PC-3 (cell line): Measurements from ENCODE around the gene AKAP6. TPM values are rescaled to one million over a fixed set of nuclear protein-coding genes. Genes with fewer than 3 reads are reported as not detected.
A peak's percentile ranks its signal among the peaks of the same experiment; 100 is the strongest.

Experiments
- ATAC-seq: fragments of 200-7000 bp; cut with Tn5 transposase; 2 replicates; pipeline ENCODE4 v1.9.1; 2020; ENCODE audit warnings: mild to moderate bottlenecking, moderate library complexity
- BruUV-seq: library from RNA; stranded (reverse); fragments of 400-500 nt; replicated peaks from 2 replicates; lab custom pipeline; 2021; lab: Mats Ljungman, UMichigan
- CTCF ChIA-PET: fragments of 300-600 bp; sonication (Branson Sonifier 250); formaldehyde crosslinking; loops from one replicate; lab custom pipeline; 2022; ENCODE audit warnings: antibody characterized with exemption; lab: Charles Lee
- POLR2A ChIA-PET: fragments of 300-600 bp; sonication (Branson Sonifier 250); formaldehyde crosslinking; loops from one replicate; lab custom pipeline; 2022; ENCODE audit warnings: antibody characterized with exemption; ENCODE audit not compliant: unreplicated experiment; lab: Charles Lee
- DNase-seq: peaks from one replicate; pipeline ENCODE4 v3.0.0-alpha.2; 2015
- H2AFZ ChIP-seq: fragments of 300-600 bp; sonication (generic); 2 replicates; pipeline ENCODE4 v1.6.0; 2016; ENCODE audit warnings: antibody characterized with exemption, low read length
- H3F3A ChIP-seq: fragments of 300-600 bp; sonication (generic); one replicate; pipeline ENCODE4 v1.6.0; 2017; ENCODE audit warnings: antibody characterized with exemption, low read length, control low read depth, mild to moderate bottlenecking; ENCODE audit not compliant: unreplicated experiment
- H3K27ac ChIP-seq: fragments of 300-600 bp; sonication (generic); 2 replicates; pipeline ENCODE4 v1.5.1; 2016; ENCODE audit warnings: mild to moderate bottlenecking, low read length
- H3K27me3 ChIP-seq: fragments of 300-600 bp; sonication (generic); 2 replicates; pipeline ENCODE4 v1.6.1; 2016; ENCODE audit warnings: low read length, mixed read lengths
- H3K36me3 ChIP-seq: fragments of 300-600 bp; sonication (generic); 2 replicates; pipeline ENCODE4 v1.6.1; 2016; ENCODE audit warnings: low read depth, mixed run types, low read length, mixed read lengths
- H3K4me1 ChIP-seq: fragments of 300-600 bp; sonication (generic); 2 replicates; pipeline ENCODE4 v1.5.1; 2016; ENCODE audit warnings: low read length; ENCODE audit not compliant: insufficient read depth
- H3K4me2 ChIP-seq: fragments of 300-600 bp; sonication (generic); 2 replicates; pipeline ENCODE4 v1.6.0; 2016; ENCODE audit warnings: low read length
- H3K4me3 ChIP-seq: fragments of 300-600 bp; sonication (generic); 2 replicates; pipeline ENCODE4 v1.5.1; 2016; ENCODE audit warnings: mild to moderate bottlenecking, low read length, mixed read lengths
- H3K79me2 ChIP-seq: fragments of 300-600 bp; sonication (generic); 2 replicates; pipeline ENCODE4 v1.6.1; 2017; ENCODE audit warnings: low read length, mixed read lengths
- H3K9ac ChIP-seq: fragments of 300-600 bp; sonication (generic); 2 replicates; pipeline ENCODE4 v1.6.0; 2016; ENCODE audit warnings: mild to moderate bottlenecking, low read length
- H3K9me2 ChIP-seq: fragments of 300-600 bp; sonication (generic); replicated peaks from 2 replicates; pipeline ENCODE4 v1.6.1; 2016; ENCODE audit warnings: mixed run types, low read length, mixed read lengths
- H3K9me3 ChIP-seq: fragments of 300-600 bp; sonication (generic); 2 replicates; pipeline ENCODE4 v1.6.1; 2016; ENCODE audit warnings: low read length, mixed read lengths
- H4K20me1 ChIP-seq: fragments of 300-600 bp; sonication (generic); 2 replicates; pipeline ENCODE4 v1.6.1; 2016; ENCODE audit warnings: low read length, mixed read lengths
- CTCF ChIP-seq: fragments of 300-600 bp; sonication (generic); conservative IDR thresholded peaks from 2 replicates; pipeline ENCODE4 v1.5.1; 2017; ENCODE audit warnings: antibody characterized with exemption, low read depth, mild to moderate bottlenecking, low read length
- EZH2 ChIP-seq: fragments of 300-600 bp; sonication (generic); IDR thresholded peaks from one replicate; pipeline ENCODE4 v1.6.1; 2017; ENCODE audit warnings: antibody characterized with exemption, mild to moderate bottlenecking, low read length; ENCODE audit not compliant: unreplicated experiment
- EZH2phosphoT487 ChIP-seq: fragments of 300-600 bp; sonication (generic); IDR thresholded peaks from 2 replicates; pipeline ENCODE4 v1.6.1; 2018; ENCODE audit warnings: mild to moderate bottlenecking, antibody characterized with exemption, low read length, borderline replicate concordance
- intact Hi-C: fragments of 100-400 bp; cut with micrococcal nuclease; formaldehyde crosslinking; loops from 2 replicates; pipeline ENCODE4 v1.9.0; 2023
- total RNA-seq: library from RNA; depleted of rRNA; stranded (reverse); fragments of >200 nt; gene quantifications from 2 replicates; pipeline ENCODE4 v1.2.3, GENCODE V29; 2014

AKAP6 gene
- total RNA-seq, 1 experiment from 2014 or later: 1.5 TPM

GRCh38 chr14:32492457-32492856 lies 163.4 kb downstream of the AKAP6 start:
- Histone ChIP-seq H3K36me3 (no peaks in the 10 kb centered on the region), H3K4me1 (no peaks in the 10 kb centered on the region), H3K9me2 (no peaks in the 10 kb centered on the region), H3K4me2 (no peak overlapping the region), H3F3A (no peaks in the 10 kb centered on the region), H3K9ac (no peak overlapping the region), H3K79me2 (no peaks in the 10 kb centered on the region), H3K27me3 (no peaks in the 10 kb centered on the region), H2AFZ (no peak overlapping the region), H3K4me3 (no peak overlapping the region), H3K27ac (no peak overlapping the region), H3K9me3 (no peaks in the 10 kb centered on the region), H4K20me1 (no peaks in the 10 kb centered on the region)
- BruUV-seq: no TSS peak
- intact Hi-C loops: no loop called here
- no peak for TF ChIP-seq EZH2
- no peak for DNase-seq
- ATAC-seq: no peak
- POLR2A ChIA-PET: no interaction called here
- CTCF ChIA-PET: no interaction called here

GRCh38 chr14:32494609-32495434 lies 165.7 kb downstream of the AKAP6 start:
- DNase-seq (no peak), ATAC-seq (peak; percentile 57)
- Histone ChIP-seq H3K9me3 (no peaks in the 10 kb centered on the region), H3K36me3 (no peaks in the 10 kb centered on the region), H3F3A (no peaks in the 10 kb centered on the region), H3K9ac (no peak overlapping the region), H3K4me2 (no peak overlapping the region), H4K20me1 (no peaks in the 10 kb centered on the region), H3K79me2 (no peaks in the 10 kb centered on the region), H3K27me3 (no peaks in the 10 kb centered on the region), H3K4me1 (no peaks in the 10 kb centered on the region), H3K27ac (no peak overlapping the region), H3K9me2 (no peaks in the 10 kb centered on the region), H3K4me3 (no peak overlapping the region), H2AFZ (no peak overlapping the region)
- POLR2A ChIA-PET: interaction anchor here (0.6 kb wide), 2 partner anchors 25 to 554 kb away, joined by 5 to 9 read pairs; no protein-coding TSS in a partner anchor
- intact Hi-C loops: loop anchor here (2.0 kb wide), 1 partner anchor 14 kb away; no protein-coding TSS in a partner anchor
- CTCF ChIA-PET: no interaction called here
- BruUV-seq: no TSS peak
- no peak for TF ChIP-seq EZH2phosphoT487
- no peak for TF ChIP-seq CTCF
- no peak for TF ChIP-seq EZH2

- Histone ChIP-seq H3K4me3 (no peak overlapping the region), H3F3A (no peaks in the 10 kb centered on the region), H3K27me3 (no peaks in the 10 kb centered on the region), H2AFZ (no peak overlapping the region), H3K36me3 (no peaks in the 10 kb centered on the region), H3K4me2 (no peak overlapping the region), H3K9ac (no peak overlapping the region), H3K4me1 (no peaks in the 10 kb centered on the region), H3K79me2 (no peaks in the 10 kb centered on the region), H3K9me3 (no peaks in the 10 kb centered on the region), H4K20me1 (no peaks in the 10 kb centered on the region), H3K9me2 (no peaks in the 10 kb centered on the region), H3K27ac (no peak overlapping the region)
- no TSS peak for BruUV-seq
- CTCF ChIA-PET: no interaction called here
- DNase-seq (no peak), ATAC-seq (no peak)
- intact Hi-C loops: loop anchor here (2.0 kb wide), 1 partner anchor 15 kb away; no protein-coding TSS in a partner anchor
- no peak for TF ChIP-seq CTCF
- TF ChIP-seq EZH2: no peak
- TF ChIP-seq EZH2phosphoT487: no peak
- POLR2A ChIA-PET: no interaction called here
These were observed 166.3 kb downstream of the AKAP6 start for GRCh38 chr14:32495435-32495734.
